ENCODE results near the gene VENTX. TPM values are rescaled to one million over a fixed set of nuclear protein-coding genes. Genes with fewer than 3 reads are reported as not detected.

VENTX gene
- total RNA-seq, 1 experiment from 2014 or later = 28.0 TPM

- TF ChIP-seq PRDM15 (CRISPR knock-in tag; IDR thresholded peaks at IDR 0.05) (no peak), E2F4 (CRISPR knock-in tag; IDR thresholded peaks at IDR 0.05; ENCODE audit: borderline replicate concordance, low read depth) (no peak)
Observed at GRCh38 chr10:133282846-133283390, 45.3 kb downstream of the VENTX start (continued).

GRCh38 chr10:133283931-133284330 lies 46.3 kb downstream of the VENTX start:
- H3K36me3 Mint-ChIP-seq = peaks cover 41% of the 10 kb centered on the region
- CTCF ChIA-PET = no interaction called here

GRCh38 chr10:133285217-133285616 lies 47.6 kb downstream of the VENTX start:
- DNase-seq (ENCODE audit: low spot score) (no peak), ATAC-seq (no peak)
- no peaks in the 10 kb centered on the region for H3K9me3 Mint-ChIP-seq
- POLR2A ChIA-PET = no interaction called here
- H3K27me3 Mint-ChIP-seq (ENCODE audit: low read depth) = no peaks in the 10 kb centered on the region
- H3K27ac Mint-ChIP-seq = no peak overlapping the region
- CTCF ChIA-PET = no interaction called here
- H3K4me3 Mint-ChIP-seq = no peak overlapping the region
- peaks cover 48% of the 10 kb centered on the region for H3K36me3 Mint-ChIP-seq
- H3K4me1 Mint-ChIP-seq = no peaks in the 10 kb centered on the region
- no peak for TF ChIP-seq NR1H2 (CRISPR knock-in tag; IDR thresholded peaks at IDR 0.05)
- TF ChIP-seq ZNF396 (CRISPR knock-in tag; IDR thresholded peaks at IDR 0.05; ENCODE audit: borderline replicate concordance) = no peak
- no peak for TF ChIP-seq E2F1 (CRISPR knock-in tag; IDR thresholded peaks at IDR 0.05)
- TF ChIP-seq ZNF281 (CRISPR knock-in tag; IDR thresholded peaks at IDR 0.05) = no peak
- TF ChIP-seq CREM (CRISPR knock-in tag; IDR thresholded peaks at IDR 0.05) = no peak
- TF ChIP-seq USF1 (CRISPR knock-in tag; IDR thresholded peaks at IDR 0.05) = no peak
- no peak for TF ChIP-seq E2F5 (CRISPR knock-in tag; IDR thresholded peaks at IDR 0.05)
- TF ChIP-seq NR2C2 (CRISPR knock-in tag; IDR thresholded peaks at IDR 0.05) = no peak
- TF ChIP-seq ZNF512 (CRISPR knock-in tag; IDR thresholded peaks at IDR 0.05; ENCODE audit: borderline replicate concordance) = no peak
- no peak for TF ChIP-seq ZNF423 (CRISPR knock-in tag; IDR thresholded peaks at IDR 0.05)
- TF ChIP-seq SOX15 (CRISPR knock-in tag; IDR thresholded peaks at IDR 0.05) = no peak
- no peak for TF ChIP-seq FOXP4 (CRISPR knock-in tag; IDR thresholded peaks at IDR 0.05)
- no peak for TF ChIP-seq JUN (CRISPR knock-in tag; IDR thresholded peaks at IDR 0.05)

More at GRCh38 chr10:133283931-133284330, 46.3 kb downstream of the VENTX start:
- Mint-ChIP-seq H3K9me3 (no peaks in the 10 kb centered on the region), H3K4me1 (no peaks in the 10 kb centered on the region), H3K27ac (no peak overlapping the region), H3K4me3 (no peak overlapping the region), H3K27me3 (ENCODE audit: low read depth) (no peaks in the 10 kb centered on the region)
- POLR2A ChIA-PET = no interaction called here
- DNase-seq (ENCODE audit: low spot score) (no peak), ATAC-seq (no peak)
- no peak for TF ChIP-seq CBFB (CRISPR knock-in tag; IDR thresholded peaks at IDR 0.05; ENCODE audit: low read depth)
- no peak for TF ChIP-seq NR1H2 (CRISPR knock-in tag; IDR thresholded peaks at IDR 0.05)
